Fibroblast of skin of right quadriceps (primary cell): ENCODE measurements around the gene SEC14L2.
"Not testable (repeated sequence)": the region's sequence is repeated elsewhere in the genome, so short reads cannot be mapped to it uniquely, and the experiment has no call there.

ENCODE experiments used
- DNase-seq: peaks from one replicate; pipeline ENCODE4 v3.0.0-alpha.2; 2013

SEC14L2 gene

GRCh38 chr22:30460555-30460954, 63.7 kb downstream of the SEC14L2 start:
- not testable (repeated sequence) for DNase-seq

- no peak for DNase-seq
Observed at GRCh38 chr22:30469165-30469564, 72.3 kb downstream of the SEC14L2 start.

- DNase-seq, result no peak
Observed at GRCh38 chr22:30470655-30471054, 73.8 kb downstream of the SEC14L2 start.

GRCh38 chr22:30471616-30472318, 74.9 kb downstream of the SEC14L2 start, which contains the start of gene SEC14L3:
TSS of gene SEC14L3 (minus strand) at chr22:30472017. CDS start at chr22:30471958, 59 bp downstream.
- no peak for DNase-seq

GRCh38 chr22:30472994-30473720, 76.3 kb downstream of the SEC14L2 start:
- DNase-seq, result no peak

GRCh38 chr22:30474121-30474520, 77.3 kb downstream of the SEC14L2 start:
- no peak for DNase-seq
